ENCODE results near the gene SAMD4A.

- no peak for TF ChIP-seq SMC3 (IDR thresholded peaks at IDR 0.05; ENCODE audit: low read depth, low read length)
- no peak for TF ChIP-seq CTCF (conservative IDR thresholded peaks at IDR 0.05; ENCODE audit: low read depth, low read length)
Observed at GRCh38 chr14:54812617-54813016, 245.7 kb downstream of the SAMD4A start.
